MV-4-11 (cell line): Measurements from ENCODE around the gene AFF4.
"Not testable (repeated sequence)": the region's sequence is repeated elsewhere in the genome, so short reads cannot be mapped to it uniquely, and the experiment has no call there.

Experiments used
- DNase-seq: peaks from one replicate; lab custom pipeline; 2025; lab: John Stamatoyannopoulos, UW

The AFF4 gene

DNA sequence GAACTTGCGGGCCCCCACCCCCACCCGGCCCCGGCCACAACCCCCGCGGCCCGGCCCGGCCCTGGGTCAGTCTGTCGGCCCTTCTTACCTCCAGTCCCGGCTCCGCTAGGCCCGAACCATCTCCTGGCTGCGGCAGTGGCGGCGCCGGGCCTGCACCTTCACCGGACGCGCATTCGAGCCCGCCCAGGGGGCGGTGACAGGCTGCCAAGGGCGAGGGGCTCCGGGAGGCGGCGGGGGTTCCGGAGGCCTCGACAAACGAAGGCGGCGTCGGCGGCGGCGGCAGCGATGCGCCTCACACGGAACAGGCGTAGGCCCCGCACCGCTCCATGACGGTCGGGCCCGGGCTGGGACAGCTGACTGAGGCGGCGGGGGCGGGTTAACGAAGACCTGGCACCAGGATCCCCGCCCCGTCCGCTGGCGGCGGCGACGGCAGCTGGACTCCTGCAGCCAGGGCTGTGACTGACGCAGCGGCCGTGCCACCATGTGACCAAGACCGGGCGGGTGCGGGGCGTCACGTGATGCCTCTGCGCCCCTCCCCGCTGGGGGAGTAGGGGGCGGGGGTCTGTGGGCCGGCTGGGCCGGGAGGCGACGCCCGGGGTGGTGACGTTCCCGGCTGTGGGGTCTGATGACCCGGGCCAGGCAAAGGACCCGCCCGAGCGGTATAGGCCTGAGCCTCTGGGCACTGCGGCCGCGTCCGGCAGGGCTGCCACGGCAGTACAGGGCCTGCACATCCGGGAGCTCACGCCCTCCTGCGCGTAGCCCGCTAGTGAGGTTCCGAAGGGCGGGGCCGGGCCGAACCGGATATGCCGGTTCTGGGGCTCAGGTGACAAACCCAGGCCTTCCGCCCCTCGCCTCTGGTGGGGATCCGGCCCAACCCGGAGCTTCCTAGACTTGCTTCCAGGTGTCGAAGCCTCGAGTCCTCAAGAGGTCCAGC, at the start of gene AFF4:
Gene AFF4 (minus strand): TSS at position 464 of the 934 bp plus-strand sequence. CDS start 26,445 bp downstream, outside the sequence.
- DNase-seq = peak; percentile 90

- DNase-seq = not testable (repeated sequence)
Measured at GRCh38 chr5:133008455-133008854, 45.0 kb upstream of the AFF4 start.

DNA sequence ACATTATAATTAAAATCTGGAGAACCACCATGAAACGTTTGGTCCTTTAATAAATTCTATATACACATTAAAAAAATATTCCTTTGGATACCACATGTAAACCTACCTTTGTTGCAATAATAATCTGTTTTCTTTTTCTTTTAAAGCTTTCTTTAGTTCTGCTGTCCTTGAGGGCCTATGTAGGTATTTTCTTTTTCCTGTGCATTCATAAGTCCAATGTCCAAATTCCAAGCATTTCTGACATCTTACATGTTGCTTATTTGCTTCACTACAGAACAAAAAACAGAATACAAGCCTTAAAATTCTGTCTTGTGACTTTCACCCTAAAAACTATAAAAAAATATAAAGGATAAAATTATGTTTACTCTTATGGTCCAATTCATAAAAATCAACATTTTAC, 43.2 kb upstream of the AFF4 start:
- no peak for DNase-seq

GRCh38 chr5:132999246-132999645, 35.8 kb upstream of the AFF4 start:
- DNase-seq = no peak

DNA sequence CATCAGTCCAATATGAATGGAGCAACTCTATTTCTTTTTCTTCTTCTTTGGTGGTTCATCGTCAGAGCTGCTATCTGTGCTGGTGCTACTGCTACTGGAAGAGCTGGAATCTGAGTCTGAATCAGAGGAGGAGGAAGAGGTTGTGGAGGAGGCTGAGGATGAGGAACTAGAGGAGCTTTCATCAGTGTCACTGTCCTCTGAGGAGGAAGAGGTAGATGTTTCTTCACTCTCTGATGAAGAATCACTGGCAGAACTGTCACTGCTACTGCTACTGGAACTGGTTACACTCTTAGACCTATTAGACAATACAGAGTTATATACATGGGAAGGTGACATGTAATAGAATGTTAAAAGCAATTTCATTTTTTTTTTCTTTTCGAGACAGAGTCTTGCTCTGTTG, 35.1 kb upstream of the AFF4 start:
- peak; percentile 49 for DNase-seq

- no peak for DNase-seq
Measured at GRCh38 chr5:132996307-132996706, 32.9 kb upstream of the AFF4 start.

GRCh38 chr5:132987531-132988408, 24.3 kb upstream of the AFF4 start:
- DNase-seq = no peak

- not testable (repeated sequence) for DNase-seq
Measured at GRCh38 chr5:132982971-132983370, 19.5 kb upstream of the AFF4 start.

DNA sequence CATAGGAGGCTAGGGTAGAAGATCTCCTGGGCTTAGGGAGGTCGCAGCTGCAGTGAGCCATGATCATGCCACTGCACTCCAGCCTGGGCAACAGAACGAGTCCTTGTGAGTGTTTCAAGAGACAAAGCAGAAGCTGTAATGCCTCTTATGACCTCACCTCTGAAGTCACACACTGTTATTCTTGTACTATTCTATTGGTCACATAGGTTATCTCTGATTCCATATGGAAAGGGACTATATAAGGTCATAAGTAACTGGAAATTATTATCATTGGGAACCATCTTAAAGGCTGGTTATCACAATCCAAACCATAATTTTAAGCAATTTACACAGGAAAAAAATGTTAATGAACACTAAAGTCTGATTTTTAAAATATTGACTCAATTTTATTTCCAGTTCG, 17.9 kb upstream of the AFF4 start:
- no peak for DNase-seq

DNA sequence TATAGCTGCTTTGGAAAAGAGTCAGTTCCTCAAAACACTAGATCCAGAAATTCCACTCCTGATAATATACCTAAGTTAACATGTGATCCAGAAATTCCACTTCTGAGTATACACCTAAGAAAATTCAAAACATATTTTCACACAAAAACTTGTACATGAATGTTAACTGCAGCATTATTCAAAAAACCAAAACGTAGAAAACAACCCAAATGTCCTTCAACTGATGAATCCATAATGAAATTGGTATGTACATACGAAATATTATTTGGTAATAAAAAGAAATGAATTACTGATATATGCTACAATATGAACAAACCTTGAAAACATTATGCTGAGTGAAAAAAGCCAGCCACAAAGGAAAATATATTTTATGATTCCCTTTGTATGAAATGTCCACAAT, 16.5 kb upstream of the AFF4 start:
- DNase-seq = no peak

DNA sequence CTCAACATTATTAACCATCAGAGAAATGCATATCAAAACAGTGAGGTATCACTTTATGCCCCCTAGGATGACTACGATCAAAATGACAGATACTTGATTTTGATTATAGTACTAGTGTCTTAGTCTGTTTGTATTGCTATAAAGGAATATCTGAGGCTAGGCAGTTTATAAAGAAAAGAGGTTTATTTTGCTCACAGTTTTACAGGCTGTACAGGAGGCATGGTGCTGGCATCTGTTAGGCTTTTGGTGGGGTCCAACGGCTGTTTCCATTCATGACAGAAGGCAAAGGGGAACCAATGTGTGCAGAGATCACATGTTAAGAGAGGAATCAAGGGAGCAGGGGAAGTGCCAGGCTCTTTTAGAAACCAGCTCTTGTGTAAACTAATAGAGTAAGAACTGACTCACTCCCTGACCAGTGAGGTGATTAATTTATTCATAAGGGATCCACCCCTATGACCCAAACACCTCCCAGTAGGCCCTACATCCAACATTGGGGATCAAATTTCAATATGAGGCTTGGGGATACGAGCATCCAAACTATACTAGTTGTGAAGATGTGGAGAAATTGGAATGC, 16.0 kb upstream of the AFF4 start:
- peak; percentile 89 for DNase-seq

- DNase-seq = no peak
Measured at GRCh38 chr5:132976852-132977251, 13.4 kb upstream of the AFF4 start.

- DNase-seq = not testable (repeated sequence)
Measured at GRCh38 chr5:132972436-132972828, 9.0 kb upstream of the AFF4 start.

GRCh38 chr5:132971483-132972435, 8.3 kb upstream of the AFF4 start:
- no peak for DNase-seq

DNA sequence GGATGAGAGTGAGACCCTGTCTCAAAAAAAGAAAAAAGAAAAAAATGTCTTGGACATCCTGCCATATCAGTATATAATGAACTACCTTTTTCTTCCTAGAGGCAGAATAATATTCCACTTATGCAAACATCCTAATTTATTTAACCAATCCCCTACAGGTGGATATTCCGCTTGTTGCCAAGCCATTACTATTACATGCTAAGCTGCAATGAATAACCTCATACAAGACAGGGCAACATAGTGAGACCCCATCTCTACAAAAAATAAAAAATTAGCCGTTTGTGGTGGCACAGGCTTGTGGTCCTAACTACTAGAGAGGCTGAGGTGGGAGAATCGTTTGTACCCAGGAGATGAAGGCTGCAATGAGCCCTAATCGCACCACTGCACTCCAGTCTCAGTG, 1.7 kb upstream of the AFF4 start:
- no peak for DNase-seq

DNA sequence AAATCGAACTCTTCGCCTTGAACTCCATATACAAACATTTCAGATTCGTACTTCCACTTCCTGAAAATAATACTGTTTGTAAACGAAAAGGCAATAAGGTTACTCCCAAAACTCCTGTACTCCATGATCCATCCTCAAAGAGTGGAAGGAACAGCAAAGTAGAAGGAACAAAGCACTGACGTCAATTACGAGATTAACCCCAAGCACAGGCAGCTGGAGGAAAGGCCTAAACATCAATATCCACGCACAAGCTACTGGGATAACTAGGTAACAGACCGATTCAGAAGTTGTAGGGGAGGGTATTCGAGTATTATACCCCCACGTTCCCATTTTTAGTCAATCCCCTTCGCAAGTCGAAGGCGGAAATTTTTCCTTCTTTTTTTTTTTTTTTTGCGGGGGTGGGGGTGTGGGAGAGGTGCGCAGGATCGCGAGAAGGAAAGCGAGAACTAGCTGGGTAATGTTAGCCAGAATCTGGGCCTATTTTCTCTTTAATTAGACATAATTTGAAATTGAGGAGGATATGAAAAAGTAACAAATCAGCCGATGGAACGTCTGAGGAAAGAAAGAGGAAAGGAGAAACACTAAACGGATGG, 909 bp downstream of the AFF4 start:
- peak; percentile 16 for DNase-seq

DNA sequence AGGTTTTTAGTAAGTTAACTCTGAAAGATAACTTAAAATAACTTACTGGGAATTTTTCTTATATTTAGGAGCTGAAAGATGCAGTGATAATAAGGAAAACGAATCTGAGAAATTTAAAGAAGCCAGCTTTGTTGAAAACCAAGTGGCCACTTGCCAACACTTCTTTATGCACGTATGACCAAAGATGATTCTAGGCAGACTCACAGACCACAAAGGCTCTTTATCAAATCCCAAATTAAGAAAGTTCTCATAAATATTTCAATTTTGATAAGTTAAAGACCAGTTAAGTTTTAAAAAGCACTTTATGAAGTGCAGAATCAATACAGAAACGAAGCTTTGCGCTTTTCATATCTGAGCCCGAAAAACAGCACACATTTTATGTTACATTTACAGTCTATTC, 1.5 kb downstream of the AFF4 start:
- DNase-seq = no peak

GRCh38 chr5:132961123-132961815, 2.2 kb downstream of the AFF4 start:
- DNase-seq = not testable (repeated sequence)

GRCh38 chr5:132956166-132956799, 7.2 kb downstream of the AFF4 start:
- not testable (repeated sequence) for DNase-seq

DNA sequence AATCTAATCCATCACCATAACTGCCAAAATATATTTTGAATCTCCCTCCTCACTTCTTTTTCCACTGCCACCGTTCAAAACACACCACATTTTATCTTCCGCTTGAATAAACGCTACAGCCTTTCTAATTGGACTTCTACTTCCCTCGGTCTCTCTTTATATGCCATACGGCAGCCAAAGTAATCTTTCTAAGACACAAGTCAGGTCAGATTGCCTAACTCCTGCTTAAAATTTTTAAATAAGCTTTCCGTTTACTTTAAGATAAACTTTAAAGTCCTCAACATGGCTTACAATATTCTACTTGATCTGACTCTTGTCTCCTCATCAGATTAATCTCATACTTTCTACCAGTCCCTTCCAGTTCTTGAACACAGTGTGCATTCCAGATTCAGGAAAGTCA, 9.7 kb downstream of the AFF4 start:
- no peak for DNase-seq
